ENCODE results near the gene WDR27.

Gene WDR27

DNA sequence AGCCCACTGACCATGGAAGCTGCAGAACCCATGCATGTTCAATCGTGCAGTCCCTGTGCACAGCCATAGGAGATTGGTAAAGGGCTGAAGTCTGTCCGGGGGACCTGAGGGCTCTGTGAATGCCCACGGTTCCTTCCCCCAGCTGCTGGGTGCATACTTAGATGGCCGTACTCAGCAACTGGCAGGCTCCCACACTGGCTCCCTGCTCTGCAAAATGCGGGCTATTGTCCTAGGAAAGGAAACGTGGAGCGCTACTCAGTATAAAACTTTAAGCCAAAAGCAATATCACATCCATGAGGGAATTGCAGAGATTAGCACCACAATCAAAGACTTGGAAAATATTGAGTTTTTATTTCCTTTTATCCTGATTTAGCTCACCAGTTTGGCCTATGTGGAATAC lies 202.0 kb downstream of the WDR27 start:
- DNase-seq (ENCODE audit: low read depth): no peak
- H3K4me3 ChIP-seq (ENCODE audit: low read depth, low read length): no peak overlapping the region
- TF ChIP-seq, protein P1, sequence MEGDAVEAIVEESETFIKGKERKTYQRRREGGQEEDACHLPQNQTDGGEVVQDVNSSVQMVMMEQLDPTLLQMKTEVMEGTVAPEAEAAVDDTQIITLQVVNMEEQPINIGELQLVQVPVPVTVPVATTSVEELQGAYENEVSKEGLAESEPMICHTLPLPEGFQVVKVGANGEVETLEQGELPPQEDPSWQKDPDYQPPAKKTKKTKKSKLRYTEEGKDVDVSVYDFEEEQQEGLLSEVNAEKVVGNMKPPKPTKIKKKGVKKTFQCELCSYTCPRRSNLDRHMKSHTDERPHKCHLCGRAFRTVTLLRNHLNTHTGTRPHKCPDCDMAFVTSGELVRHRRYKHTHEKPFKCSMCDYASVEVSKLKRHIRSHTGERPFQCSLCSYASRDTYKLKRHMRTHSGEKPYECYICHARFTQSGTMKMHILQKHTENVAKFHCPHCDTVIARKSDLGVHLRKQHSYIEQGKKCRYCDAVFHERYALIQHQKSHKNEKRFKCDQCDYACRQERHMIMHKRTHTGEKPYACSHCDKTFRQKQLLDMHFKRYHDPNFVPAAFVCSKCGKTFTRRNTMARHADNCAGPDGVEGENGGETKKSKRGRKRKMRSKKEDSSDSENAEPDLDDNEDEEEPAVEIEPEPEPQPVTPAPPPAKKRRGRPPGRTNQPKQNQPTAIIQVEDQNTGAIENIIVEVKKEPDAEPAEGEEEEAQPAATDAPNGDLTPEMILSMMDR (IDR thresholded peaks at IDR 0.05; ENCODE audit: low read depth, low read length, missing control alignments): no peak

DNA sequence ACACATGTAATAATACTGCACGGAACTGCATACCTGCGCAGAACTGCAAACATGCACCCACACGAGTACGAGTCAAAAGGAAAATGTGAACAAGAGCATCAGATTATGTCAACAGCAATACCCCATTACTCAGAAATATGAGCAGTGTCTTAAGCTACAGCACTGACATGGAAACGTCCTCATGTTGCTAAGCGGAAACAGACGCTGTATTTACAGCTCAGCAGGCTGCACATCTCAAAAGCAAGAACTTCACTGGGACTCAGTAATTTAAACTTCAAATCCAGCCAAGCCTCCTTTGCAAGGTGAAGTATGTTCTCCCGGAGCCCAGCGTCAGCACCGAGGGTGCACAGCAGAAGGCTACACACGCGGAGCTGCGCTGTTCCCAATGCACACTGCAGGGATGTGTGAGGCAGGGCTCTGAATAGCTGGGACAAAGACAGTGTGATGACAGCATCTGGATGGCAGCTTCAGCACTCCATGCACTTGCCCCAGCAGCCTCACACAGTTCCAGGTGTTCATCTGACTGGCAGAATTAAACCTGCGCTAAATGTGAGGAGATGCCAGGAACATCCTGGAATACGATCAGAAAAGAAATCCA lies 202.8 kb downstream of the WDR27 start:
- TF ChIP-seq, protein P1 (IDR thresholded peaks at IDR 0.05; ENCODE audit: low read depth, low read length, missing control alignments): no peak
- no peak overlapping the region for H3K4me3 ChIP-seq (ENCODE audit: low read depth, low read length)
- DNase-seq (ENCODE audit: low read depth): no peak

DNA sequence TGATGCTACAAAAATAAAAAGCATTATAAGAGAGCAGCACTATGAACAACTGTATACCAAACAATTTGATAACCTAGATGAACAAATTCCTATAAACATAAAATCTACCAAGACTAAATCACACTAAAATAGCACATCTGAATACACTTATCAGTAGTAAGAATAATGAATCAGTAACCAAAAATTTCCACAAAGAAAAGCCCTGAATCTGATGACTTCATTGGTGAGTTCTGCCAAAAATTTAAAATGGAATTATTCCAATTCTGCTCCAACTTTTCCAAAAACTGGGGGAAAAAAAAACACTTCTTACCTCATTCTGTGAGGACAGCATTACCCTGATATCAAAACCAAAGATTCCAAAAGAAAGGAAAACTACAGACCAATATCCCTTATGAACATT lies 206.2 kb downstream of the WDR27 start:
- H3K4me3 ChIP-seq (ENCODE audit: low read depth, low read length): no peak overlapping the region
- DNase-seq (ENCODE audit: low read depth): no peak
- TF ChIP-seq, protein P1 (IDR thresholded peaks at IDR 0.05; ENCODE audit: low read depth, low read length, missing control alignments): no peak

DNA sequence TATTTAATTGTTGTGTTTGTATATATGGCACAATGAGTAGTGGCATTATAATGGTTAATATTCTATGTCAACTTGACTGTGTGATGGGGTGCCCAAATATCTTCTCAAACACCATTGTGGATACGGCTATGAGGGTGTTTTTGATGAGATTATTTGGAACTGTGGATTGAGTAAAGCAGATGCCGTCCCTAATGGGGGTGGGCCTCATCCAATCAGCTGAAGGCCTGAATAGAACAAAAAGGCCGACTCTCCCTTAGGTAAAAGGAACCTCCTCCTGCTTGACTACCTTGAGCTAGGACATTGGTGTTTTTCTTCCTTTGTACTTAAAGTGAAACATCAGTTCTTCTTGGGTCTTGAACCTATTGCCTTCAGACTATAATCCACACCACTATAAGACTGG lies 207.8 kb downstream of the WDR27 start:
- no peak overlapping the region for H3K4me3 ChIP-seq (ENCODE audit: low read depth, low read length)
- TF ChIP-seq, protein P1 (IDR thresholded peaks at IDR 0.05; ENCODE audit: low read depth, low read length, missing control alignments): no peak
- no peak for DNase-seq (ENCODE audit: low read depth)

DNA sequence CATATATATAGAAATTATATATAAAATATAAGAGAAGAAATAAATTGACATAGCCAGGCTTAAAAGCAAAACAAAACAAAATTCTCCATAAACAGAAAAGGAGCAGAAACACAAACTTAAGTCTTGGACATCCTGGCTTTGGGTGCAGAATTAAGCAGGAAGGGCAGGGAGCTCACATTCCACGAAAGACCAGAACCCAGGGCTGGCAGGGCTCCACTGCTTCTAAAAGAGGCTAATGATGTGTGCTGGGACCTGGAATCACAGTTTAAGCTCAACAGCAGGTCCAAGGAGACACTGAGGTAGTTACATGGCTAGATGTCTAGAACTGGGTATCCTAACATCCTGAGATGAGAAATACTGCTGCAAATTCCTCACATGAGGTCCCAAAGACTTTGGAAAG lies 210.3 kb downstream of the WDR27 start:
- no peak for DNase-seq (ENCODE audit: low read depth)
- TF ChIP-seq, protein P1 (IDR thresholded peaks at IDR 0.05; ENCODE audit: low read depth, low read length, missing control alignments): no peak
- H3K4me3 ChIP-seq (ENCODE audit: low read depth, low read length): no peak overlapping the region

DNA sequence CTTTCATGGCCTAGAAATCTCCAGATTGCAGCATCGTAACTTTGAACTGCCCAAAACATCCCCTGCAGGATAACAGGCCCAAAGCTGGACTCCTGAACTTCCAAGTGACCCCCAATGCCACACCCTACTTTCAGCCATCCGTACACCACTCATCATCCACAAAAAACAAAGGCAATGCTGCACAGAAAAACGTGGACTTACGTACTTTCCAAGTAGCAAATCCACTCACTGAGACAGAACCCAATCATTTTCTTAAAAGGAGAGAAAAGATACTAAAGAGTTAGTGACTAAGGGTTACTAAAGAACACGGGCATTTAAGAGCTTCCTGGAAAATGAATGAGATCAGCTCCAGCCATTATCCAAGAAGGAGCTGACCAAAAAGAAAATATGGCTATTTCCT lies 211.0 kb downstream of the WDR27 start:
- no peak overlapping the region for H3K4me3 ChIP-seq (ENCODE audit: low read depth, low read length)
- TF ChIP-seq, protein P1 (IDR thresholded peaks at IDR 0.05; ENCODE audit: low read depth, low read length, missing control alignments): no peak
- no peak for DNase-seq (ENCODE audit: low read depth)

DNA sequence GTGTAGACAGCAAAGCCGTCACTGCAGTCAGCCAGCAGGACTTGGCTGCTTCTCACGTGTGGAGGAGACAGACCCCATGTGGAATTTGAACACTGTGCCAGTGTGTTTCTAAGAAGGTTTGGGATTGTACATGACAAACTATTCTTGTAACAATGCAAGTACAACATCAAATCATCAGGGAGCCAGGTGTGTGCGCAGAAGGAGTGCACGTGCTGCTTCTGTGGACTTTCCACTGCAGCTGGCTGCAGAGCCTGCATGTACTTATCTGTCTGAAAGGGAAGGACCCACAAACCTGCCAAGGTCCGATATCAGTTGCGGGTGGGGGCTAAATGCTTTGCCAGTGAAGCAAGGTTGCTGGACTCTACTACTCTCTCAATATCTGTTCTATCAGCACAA lies 211.6 kb downstream of the WDR27 start:
- TF ChIP-seq, protein P1 (IDR thresholded peaks at IDR 0.05; ENCODE audit: low read depth, low read length, missing control alignments): no peak
- H3K4me3 ChIP-seq (ENCODE audit: low read depth, low read length): no peak overlapping the region
- DNase-seq (ENCODE audit: low read depth): no peak
